ENCODE measurements around the gene LMO3.

The LMO3 gene

DNA sequence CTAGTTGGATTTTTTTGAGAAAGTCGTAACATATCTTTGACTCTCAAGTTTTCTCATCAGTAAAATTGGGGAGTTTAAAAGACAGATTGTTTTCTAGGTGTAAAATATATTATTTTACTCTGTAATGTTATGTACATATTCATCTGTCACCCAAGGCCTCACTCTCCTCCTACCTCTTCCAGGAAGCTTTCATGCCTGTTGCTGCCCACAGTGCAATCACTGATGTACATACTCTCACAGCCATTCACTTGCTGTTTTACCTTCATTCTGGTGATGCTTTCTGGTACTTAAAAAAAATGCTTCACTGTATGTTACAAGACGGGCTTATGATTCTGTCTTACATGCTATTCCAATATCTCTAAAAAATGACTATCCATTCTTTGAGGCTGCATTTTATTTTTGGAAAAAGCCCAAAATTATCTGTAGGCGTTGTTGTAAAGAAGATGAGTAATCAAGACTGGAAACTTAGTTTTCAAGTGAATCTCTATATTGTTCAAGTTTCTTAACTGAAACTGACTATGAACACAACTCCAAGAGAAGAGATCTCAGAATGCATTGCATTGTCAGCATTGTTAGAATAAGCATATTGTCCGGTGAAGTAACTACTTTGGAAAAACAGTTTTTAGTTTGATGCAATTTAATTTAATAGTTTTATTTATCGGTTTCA lies 82.5 kb downstream of the LMO3 start:
- no peaks in the 10 kb centered on the region for H3K9me3 ChIP-seq (replicated peaks in 1 of 2; ENCODE audit: control insufficient read depth in 2 of 2, insufficient read depth in 1 of 2, low read depth in 1 of 2, low read length in 2 of 2)
- WGBS, 2 donors (ENCODE audit: extremely low coverage in 2 of 2, insufficient read length in 2 of 2, insufficient replicate concordance in 1 of 2) = no CpG with 5 or more reads among the region's 5 CpGs
- H3K27ac ChIP-seq (replicated peaks; ENCODE audit: low read length) = no peak overlapping the region

DNA sequence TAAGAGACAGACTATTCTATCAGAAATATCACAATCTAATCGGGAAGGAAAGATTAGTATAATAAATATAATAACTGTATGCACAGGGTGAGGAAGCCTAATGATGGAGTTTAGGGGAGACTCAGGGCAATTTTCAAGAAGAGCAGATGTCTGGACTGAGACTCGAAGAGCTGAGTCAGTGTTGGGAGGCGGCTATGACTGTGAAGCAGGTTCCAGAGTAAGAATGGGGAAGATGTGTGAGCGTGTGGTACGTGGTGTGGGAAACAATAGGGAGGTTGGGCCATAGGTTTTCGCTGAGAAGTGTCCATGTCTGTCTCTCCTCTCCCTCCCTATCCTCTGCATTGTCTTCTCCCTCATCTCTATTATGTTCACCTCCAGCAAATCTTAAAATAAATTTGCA lies 85.6 kb downstream of the LMO3 start:
- no peak overlapping the region for H4K8ac ChIP-seq (ENCODE audit: low read depth, low read length)
- H3K36me3 ChIP-seq (replicated peaks in 1 of 2; ENCODE audit: control insufficient read depth in 2 of 2, insufficient read depth in 2 of 2, low read length in 2 of 2) = no peaks in the 10 kb centered on the region
- H2AK5ac ChIP-seq (ENCODE audit: low read depth, low read length) = no peak overlapping the region
- no peak overlapping the region for H3K4me3 ChIP-seq (ENCODE audit: low read length in 2 of 2)
- no peak for DNase-seq (ENCODE audit: low spot score)
- no peak overlapping the region for H3K23ac ChIP-seq (ENCODE audit: low read depth, low read length, poor library complexity)
- no peak overlapping the region for H2BK15ac ChIP-seq (ENCODE audit: low read length)
- no peak overlapping the region for H2BK120ac ChIP-seq (ENCODE audit: low read depth, low read length)
- H3K18ac ChIP-seq (ENCODE audit: low read length) = no peak overlapping the region
- H3K27ac ChIP-seq (replicated peaks; ENCODE audit: low read length) = no peak overlapping the region
- H3K27me3 ChIP-seq (ENCODE audit: control insufficient read depth in 3 of 3, insufficient read depth in 3 of 3, low read depth in 1 of 3, low read length in 3 of 3) = no peaks in the 10 kb centered on the region
- H3K4me2 ChIP-seq (ENCODE audit: insufficient read depth, low read length, poor library complexity, severe bottlenecking) = no peak overlapping the region
- no peaks in the 10 kb centered on the region for H3K9me3 ChIP-seq (replicated peaks in 1 of 2; ENCODE audit: control insufficient read depth in 2 of 2, insufficient read depth in 1 of 2, low read depth in 1 of 2, low read length in 2 of 2)
- H3K14ac ChIP-seq (ENCODE audit: low read length) = no peak overlapping the region
- H3K4me1 ChIP-seq (ENCODE audit: control insufficient read depth in 2 of 2, insufficient read depth in 1 of 2, low read depth in 1 of 2, low read length in 2 of 2) = no peaks in the 10 kb centered on the region
- H3K9ac ChIP-seq (ENCODE audit: low read depth, low read length, poor library complexity) = no peak overlapping the region
- no peak overlapping the region for H4K91ac ChIP-seq (ENCODE audit: low read depth, low read length, poor library complexity)
- no peak overlapping the region for H3K4ac ChIP-seq (ENCODE audit: low read length)
- no peak overlapping the region for H2BK12ac ChIP-seq (ENCODE audit: low read length)
- no peaks in the 10 kb centered on the region for H3K79me1 ChIP-seq (ENCODE audit: low read depth, low read length)
- no peak overlapping the region for H2BK5ac ChIP-seq (ENCODE audit: low read length)
- no CpG with 5 or more reads among the region's 6 CpGs for WGBS, 2 donors (ENCODE audit: extremely low coverage in 2 of 2, insufficient read length in 2 of 2, insufficient replicate concordance in 1 of 2)
- no peak overlapping the region for H2AFZ ChIP-seq (ENCODE audit: low read length)

More for the DNA sequence above, 82.5 kb downstream of the LMO3 start:
- Histone ChIP-seq H3K14ac (ENCODE audit: low read length) (no peak overlapping the region), H2BK120ac (ENCODE audit: low read depth, low read length) (no peak overlapping the region), H3K4ac (ENCODE audit: low read length) (no peak overlapping the region), H3K23ac (ENCODE audit: low read depth, low read length, poor library complexity) (no peak overlapping the region), H3K9ac (ENCODE audit: low read depth, low read length, poor library complexity) (no peak overlapping the region), H4K8ac (ENCODE audit: low read depth, low read length) (no peak overlapping the region), H3K4me1 (ENCODE audit: control insufficient read depth in 2 of 2, insufficient read depth in 1 of 2, low read depth in 1 of 2, low read length in 2 of 2) (no peaks in the 10 kb centered on the region), H2BK5ac (ENCODE audit: low read length) (no peak overlapping the region), H2AFZ (ENCODE audit: low read length) (no peak overlapping the region), H3K79me1 (ENCODE audit: low read depth, low read length) (no peaks in the 10 kb centered on the region), H3K4me3 (ENCODE audit: low read length in 2 of 2) (no peak overlapping the region), H2AK5ac (ENCODE audit: low read depth, low read length) (no peak overlapping the region), H3K18ac (ENCODE audit: low read length) (no peak overlapping the region), H4K91ac (ENCODE audit: low read depth, low read length, poor library complexity) (no peak overlapping the region), H3K36me3 (replicated peaks in 1 of 2; ENCODE audit: control insufficient read depth in 2 of 2, insufficient read depth in 2 of 2, low read length in 2 of 2) (no peaks in the 10 kb centered on the region), H3K27me3 (ENCODE audit: control insufficient read depth in 3 of 3, insufficient read depth in 3 of 3, low read depth in 1 of 3, low read length in 3 of 3) (no peaks in the 10 kb centered on the region), H2BK12ac (ENCODE audit: low read length) (no peak overlapping the region), H3K4me2 (ENCODE audit: insufficient read depth, low read length, poor library complexity, severe bottlenecking) (no peak overlapping the region), H2BK15ac (ENCODE audit: low read length) (no peak overlapping the region)
- no peak for DNase-seq (ENCODE audit: low spot score)

DNA sequence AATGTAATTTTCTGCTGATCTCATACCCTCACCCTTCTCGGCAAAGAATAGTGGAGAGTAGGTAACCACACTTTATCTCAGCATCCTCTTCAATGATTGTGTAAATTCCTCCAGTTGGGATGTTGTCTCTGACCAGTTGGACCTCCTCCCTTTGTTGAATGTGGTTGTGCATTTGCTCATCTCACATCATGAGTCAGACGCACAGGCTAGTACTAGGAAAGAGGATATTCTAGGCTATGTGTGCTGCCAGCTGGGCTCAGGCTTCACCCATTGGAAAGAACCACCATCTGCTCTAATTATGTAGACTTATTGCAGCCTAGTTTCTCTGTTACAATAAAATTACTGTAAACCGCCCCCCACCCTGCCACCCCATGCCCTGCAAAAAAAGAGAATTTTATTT lies 90.3 kb downstream of the LMO3 start:
- Histone ChIP-seq H4K91ac (ENCODE audit: low read depth, low read length, poor library complexity) (no peak overlapping the region), H2BK120ac (ENCODE audit: low read depth, low read length) (no peak overlapping the region), H2BK12ac (ENCODE audit: low read length) (no peak overlapping the region), H3K79me1 (ENCODE audit: low read depth, low read length) (no peaks in the 10 kb centered on the region), H3K14ac (ENCODE audit: low read length) (no peak overlapping the region), H3K4ac (ENCODE audit: low read length) (no peak overlapping the region), H3K9me3 (replicated peaks in 1 of 2; ENCODE audit: control insufficient read depth in 2 of 2, insufficient read depth in 1 of 2, low read depth in 1 of 2, low read length in 2 of 2) (peaks cover 0 to 3% of the 10 kb centered on the region in 2 donors), H3K18ac (ENCODE audit: low read length) (no peak overlapping the region), H3K27me3 (ENCODE audit: control insufficient read depth in 3 of 3, insufficient read depth in 3 of 3, low read depth in 1 of 3, low read length in 3 of 3) (no peaks in the 10 kb centered on the region), H4K8ac (ENCODE audit: low read depth, low read length) (no peak overlapping the region), H3K9ac (ENCODE audit: low read depth, low read length, poor library complexity) (no peak overlapping the region), H3K36me3 (replicated peaks in 1 of 2; ENCODE audit: control insufficient read depth in 2 of 2, insufficient read depth in 2 of 2, low read length in 2 of 2) (no peaks in the 10 kb centered on the region), H3K23ac (ENCODE audit: low read depth, low read length, poor library complexity) (no peak overlapping the region), H2AK5ac (ENCODE audit: low read depth, low read length) (no peak overlapping the region), H2BK5ac (ENCODE audit: low read length) (no peak overlapping the region), H3K4me3 (ENCODE audit: low read length in 2 of 2) (no peak overlapping the region), H2BK15ac (ENCODE audit: low read length) (no peak overlapping the region), H3K4me1 (ENCODE audit: control insufficient read depth in 2 of 2, insufficient read depth in 1 of 2, low read depth in 1 of 2, low read length in 2 of 2) (no peaks in the 10 kb centered on the region), H3K27ac (replicated peaks; ENCODE audit: low read length) (no peak overlapping the region), H3K4me2 (ENCODE audit: insufficient read depth, low read length, poor library complexity, severe bottlenecking) (no peak overlapping the region), H2AFZ (ENCODE audit: low read length) (no peak overlapping the region)
- WGBS, 2 donors (ENCODE audit: extremely low coverage in 2 of 2, insufficient read length in 2 of 2, insufficient replicate concordance in 1 of 2) = no CpG with 5 or more reads among the region's 3 CpGs
- no peak for DNase-seq (ENCODE audit: low spot score)

DNA sequence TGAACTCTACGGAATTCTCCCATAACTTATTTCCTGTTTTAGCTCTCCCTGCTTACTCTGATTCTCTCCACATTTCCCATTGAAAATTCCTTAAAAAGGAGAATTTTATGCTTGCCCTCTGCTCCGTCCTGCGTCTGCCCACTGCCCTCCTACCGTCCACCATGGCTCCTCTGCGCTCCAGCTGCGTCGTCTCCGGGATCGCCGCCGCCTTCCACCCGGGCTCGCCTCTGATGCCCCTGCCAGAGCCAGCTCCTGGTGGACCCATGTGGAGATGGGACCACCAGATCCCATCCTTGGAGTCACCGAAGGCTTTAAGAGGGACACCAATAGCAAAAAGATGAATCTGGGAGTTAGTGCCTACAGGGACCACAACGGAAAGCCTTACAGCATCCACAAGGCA lies 92.7 kb downstream of the LMO3 start:
- Histone ChIP-seq H3K4me3 (ENCODE audit: low read length in 2 of 2) (no peak overlapping the region), H4K8ac (ENCODE audit: low read depth, low read length) (no peak overlapping the region), H2BK15ac (ENCODE audit: low read length) (no peak overlapping the region), H3K9ac (ENCODE audit: low read depth, low read length, poor library complexity) (no peak overlapping the region), H3K4me1 (ENCODE audit: control insufficient read depth in 2 of 2, insufficient read depth in 1 of 2, low read depth in 1 of 2, low read length in 2 of 2) (no peaks in the 10 kb centered on the region), H3K4me2 (ENCODE audit: insufficient read depth, low read length, poor library complexity, severe bottlenecking) (no peak overlapping the region), H2BK5ac (ENCODE audit: low read length) (no peak overlapping the region), H3K9me3 (replicated peaks in 1 of 2; ENCODE audit: control insufficient read depth in 2 of 2, insufficient read depth in 1 of 2, low read depth in 1 of 2, low read length in 2 of 2) (peaks cover 0 to 3% of the 10 kb centered on the region in 2 donors), H3K23ac (ENCODE audit: low read depth, low read length, poor library complexity) (no peak overlapping the region), H3K27ac (replicated peaks; ENCODE audit: low read length) (no peak overlapping the region), H3K14ac (ENCODE audit: low read length) (no peak overlapping the region), H4K91ac (ENCODE audit: low read depth, low read length, poor library complexity) (no peak overlapping the region), H2AK5ac (ENCODE audit: low read depth, low read length) (no peak overlapping the region), H2BK12ac (ENCODE audit: low read length) (no peak overlapping the region), H3K18ac (ENCODE audit: low read length) (peak overlapping the region; percentile 32), H3K36me3 (replicated peaks in 1 of 2; ENCODE audit: control insufficient read depth in 2 of 2, insufficient read depth in 2 of 2, low read length in 2 of 2) (no peaks in the 10 kb centered on the region), H3K4ac (ENCODE audit: low read length) (no peak overlapping the region), H2BK120ac (ENCODE audit: low read depth, low read length) (no peak overlapping the region), H2AFZ (ENCODE audit: low read length) (no peak overlapping the region), H3K79me1 (ENCODE audit: low read depth, low read length) (no peaks in the 10 kb centered on the region), H3K27me3 (ENCODE audit: control insufficient read depth in 3 of 3, insufficient read depth in 3 of 3, low read depth in 1 of 3, low read length in 3 of 3) (no peaks in the 10 kb centered on the region)
- no peak for DNase-seq (ENCODE audit: low spot score)
- WGBS, 2 donors (ENCODE audit: extremely low coverage in 2 of 2, insufficient read length in 2 of 2, insufficient replicate concordance in 1 of 2) = no CpG with 5 or more reads among the region's 15 CpGs

All from neuronal stem cell (in vitro differentiated cells).